Measurements from ENCODE around the gene MORC2.

MORC2 gene

GRCh38 chr22:30884211-30885000 is 84.2 kb downstream of the MORC2 start:
- FAIRE-seq: no peak

- FAIRE-seq: no peak
Measured at GRCh38 chr22:30883586-30884145, 84.9 kb downstream of the MORC2 start.

GRCh38 chr22:30882974-30883533 is 85.5 kb downstream of the MORC2 start:
- FAIRE-seq: no peak

GRCh38 chr22:30882184-30882717 is 86.3 kb downstream of the MORC2 start:
- FAIRE-seq: no peak

- FAIRE-seq: no peak
Measured at GRCh38 chr22:30881361-30882183, 87.0 kb downstream of the MORC2 start.

- FAIRE-seq: no peak
Measured at GRCh38 chr22:30880847-30881246, 87.7 kb downstream of the MORC2 start.

GRCh38 chr22:30880181-30880601 is 88.4 kb downstream of the MORC2 start:
- FAIRE-seq: no peak

GRCh38 chr22:30879415-30879797 is 89.2 kb downstream of the MORC2 start:
- FAIRE-seq: no peak

- no peak for FAIRE-seq
Measured at GRCh38 chr22:30878516-30879414, 89.8 kb downstream of the MORC2 start.

GRCh38 chr22:30877662-30878515 is 90.7 kb downstream of the MORC2 start:
- FAIRE-seq: no peak

- no peak for FAIRE-seq
Measured at GRCh38 chr22:30876915-30877553, 91.5 kb downstream of the MORC2 start.

- FAIRE-seq: no peak
Measured at GRCh38 chr22:30876221-30876751, 92.3 kb downstream of the MORC2 start.

GRCh38 chr22:30875481-30876215 is 92.9 kb downstream of the MORC2 start:
- FAIRE-seq: no peak

Data from G401.6 (cell line).